IMR-90 (cell line): ENCODE data around the gene BPNT1. TPM values are rescaled to one million over a fixed set of nuclear protein-coding genes. Genes with fewer than 3 reads are reported as not detected.

ENCODE experiments used
- ATAC-seq: fragments of 200-7000 bp; cut with Tn5 transposase; 2 replicates; pipeline ENCODE4 v1.9.1; 2020; ENCODE audit warnings: low read depth, mild to moderate bottlenecking, moderate library complexity
- BruUV-seq: library from RNA; stranded (reverse); fragments of 400-500 nt; replicated peaks from 2 replicates; lab custom pipeline; 2021; lab: Mats Ljungman, UMichigan
- CTCF ChIA-PET: fragments of 300-600 bp; formaldehyde crosslinking; extraction: SDS; loops from one replicate; lab custom pipeline; 2021; ENCODE audit warnings: antibody characterized with exemption; lab: Yijun Ruan, JAX
- POLR2A ChIA-PET: fragments of 300-600 bp; sonication (Branson Sonifier 250); formaldehyde crosslinking; loops from one replicate; lab custom pipeline; 2022; ENCODE audit warnings: antibody characterized with exemption; ENCODE audit not compliant: unreplicated experiment; lab: Charles Lee
- DNase-seq: peaks from one replicate; pipeline ENCODE4 v3.0.0; 2013
- H2AFZ ChIP-seq: replicated peaks from 2 replicates; pipeline ENCODE3; 2013; ENCODE audit warnings: low read length, mild to moderate bottlenecking; ENCODE audit not compliant: poor library complexity
- H2AK5ac ChIP-seq: 2 replicates; pipeline ENCODE4 v1.6.1; 2013; ENCODE audit warnings: low read depth, low read length, inconsistent platforms
- H2AK9ac ChIP-seq: replicated peaks from 2 replicates; pipeline ENCODE3; 2013; ENCODE audit warnings: mild to moderate bottlenecking, low read depth, low read length, moderate library complexity; ENCODE audit not compliant: poor library complexity
- H2BK120ac ChIP-seq: 2 replicates; pipeline ENCODE4 v1.6.1; 2013; ENCODE audit warnings: low read depth, low read length, inconsistent platforms
- H2BK15ac ChIP-seq: 3 replicates; pipeline ENCODE4 v1.6.1; 2013; ENCODE audit warnings: low read depth, low read length, inconsistent platforms
- H2BK20ac ChIP-seq: 2 replicates; pipeline ENCODE4 v1.6.1; 2013; ENCODE audit warnings: low read depth, mild to moderate bottlenecking, inconsistent platforms, low read length, moderate library complexity
- H2BK5ac ChIP-seq: 2 replicates; pipeline ENCODE4 v1.6.1; 2013; ENCODE audit warnings: mild to moderate bottlenecking, low read depth, low read length, inconsistent platforms; ENCODE audit not compliant: poor library complexity, severe bottlenecking
- H3K14ac ChIP-seq: replicated peaks from 2 replicates; pipeline ENCODE4 v1.6.1; 2013; ENCODE audit warnings: low read depth, low read length, inconsistent platforms
- H3K18ac ChIP-seq: 2 replicates; pipeline ENCODE4 v1.6.1; 2013; ENCODE audit warnings: low read depth, low read length, control low read depth
- H3K23ac ChIP-seq: 2 replicates; pipeline ENCODE4 v1.6.1; 2013; ENCODE audit warnings: low read depth, low read length, inconsistent platforms
- H3K27ac ChIP-seq: 2 replicates; pipeline ENCODE4 v1.5.1; 2013; ENCODE audit warnings: mild to moderate bottlenecking, control low read depth, low read length; ENCODE audit not compliant: insufficient read depth
- H3K27me3 ChIP-seq: 2 replicates; pipeline ENCODE4 v1.6.1; 2013; ENCODE audit warnings: low read length; ENCODE audit not compliant: control insufficient read depth, insufficient read depth
- H3K36me3 ChIP-seq: 2 replicates; pipeline ENCODE4 v1.6.1; 2013; ENCODE audit warnings: low read length, mixed read lengths; ENCODE audit not compliant: control insufficient read depth, insufficient read depth
- H3K4ac ChIP-seq: 2 replicates; pipeline ENCODE4 v1.6.1; 2013; ENCODE audit warnings: low read depth, low read length, inconsistent platforms
- H3K4me1 ChIP-seq: 2 replicates; pipeline ENCODE4 v1.6.1; 2013; ENCODE audit warnings: low read length, mixed read lengths; ENCODE audit not compliant: control insufficient read depth, insufficient read depth
- H3K4me2 ChIP-seq: 2 replicates; pipeline ENCODE4 v1.6.1; 2013; ENCODE audit warnings: low read depth, mild to moderate bottlenecking, control low read depth, low read length, moderate library complexity
- H3K4me3 ChIP-seq: 2 replicates; pipeline ENCODE4 v1.5.1; 2013; ENCODE audit warnings: low read depth, mild to moderate bottlenecking, control low read depth, low read length, moderate library complexity; ENCODE audit not compliant: insufficient read depth
- H3K56ac ChIP-seq: 2 replicates; pipeline ENCODE4 v1.6.1; 2013; ENCODE audit warnings: low read length, inconsistent platforms; ENCODE audit not compliant: insufficient read depth; ENCODE audit errors: extremely low read depth
- H3K79me1 ChIP-seq, 2 experiments: 2 replicates each; pipeline ENCODE4 v1.6.1; 2013; ENCODE audit warnings: low read length in 2 of 2, inconsistent platforms in 1 of 2, low read depth in 1 of 2
- H3K9ac ChIP-seq: 2 replicates; pipeline ENCODE4 v1.6.1; 2013; ENCODE audit warnings: low read depth, low read length, control low read depth
- H3K9me1 ChIP-seq: 2 replicates; pipeline ENCODE4 v1.6.1; 2013; ENCODE audit warnings: low read length, inconsistent platforms; ENCODE audit not compliant: insufficient read depth
- H3K9me3 ChIP-seq: 2 replicates; pipeline ENCODE4 v1.6.1; 2013; ENCODE audit warnings: low read length; ENCODE audit not compliant: control insufficient read depth, insufficient read depth
- H4K20me1 ChIP-seq: 2 replicates; pipeline ENCODE4 v1.6.1; 2013; ENCODE audit warnings: low read length, inconsistent platforms; ENCODE audit not compliant: insufficient read depth
- H4K5ac ChIP-seq: 2 replicates; pipeline ENCODE4 v1.6.1; 2013; ENCODE audit warnings: mild to moderate bottlenecking, low read depth, low read length, control low read depth
- H4K8ac ChIP-seq, 2 experiments: 2 replicates each; pipeline ENCODE4 v1.6.1; 2013; ENCODE audit warnings: low read depth in 2 of 2, low read length in 2 of 2, control low read depth in 1 of 2, inconsistent platforms in 1 of 2
- H4K91ac ChIP-seq: 2 replicates; pipeline ENCODE4 v1.6.1; 2013; ENCODE audit warnings: low read depth, low read length, inconsistent platforms; ENCODE audit not compliant: insufficient read depth
- BHLHE40 ChIP-seq: fragments of 150-350 bp; IDR thresholded peaks from 2 replicates; pipeline ENCODE4 v1.6.1; 2016; ENCODE audit warnings: mild to moderate bottlenecking, low read depth, low read length
- CEBPB ChIP-seq: IDR thresholded peaks from 2 replicates; pipeline ENCODE4 v1.6.1; 2012; ENCODE audit warnings: low read depth, low read length, improper control_type of control experiment
- CHD1 ChIP-seq: IDR thresholded peaks from 2 replicates; pipeline ENCODE4 v1.6.1; 2012; ENCODE audit warnings: low read depth, low read length, improper control_type of control experiment
- CTCF ChIP-seq: conservative IDR thresholded peaks from 2 replicates; pipeline ENCODE4 v1.5.1; 2012; ENCODE audit warnings: mild to moderate bottlenecking, low read depth, low read length, improper control_type of control experiment
- ELK1 ChIP-seq: fragments of 150-350 bp; IDR thresholded peaks from 2 replicates; pipeline ENCODE4 v1.6.1; 2016; ENCODE audit warnings: low read depth, mild to moderate bottlenecking, low read length, moderate library complexity, borderline replicate concordance
- FOS ChIP-seq: fragments of 150-350 bp; IDR thresholded peaks from 2 replicates; pipeline ENCODE4 v1.6.1; 2016; ENCODE audit warnings: low read depth, low read length
- MAZ ChIP-seq: IDR thresholded peaks from 2 replicates; pipeline ENCODE4 v1.6.1; 2012; ENCODE audit warnings: low read depth, mild to moderate bottlenecking, low read length, improper control_type of control experiment, moderate library complexity, borderline replicate concordance
- MXI1 ChIP-seq: IDR thresholded peaks from 2 replicates; pipeline ENCODE4 v1.6.1; 2012; ENCODE audit warnings: low read depth, mild to moderate bottlenecking, low read length, moderate library complexity, borderline replicate concordance
- NFE2L2 ChIP-seq: fragments of 150-350 bp; IDR thresholded peaks from 2 replicates; pipeline ENCODE4 v1.6.1; 2016; ENCODE audit warnings: low read depth, mild to moderate bottlenecking, low read length
- POLR2A ChIP-seq: IDR thresholded peaks from 2 replicates; pipeline ENCODE4 v1.6.1; 2012; ENCODE audit warnings: mild to moderate bottlenecking, low read depth, low read length
- RAD21 ChIP-seq: IDR thresholded peaks from 2 replicates; pipeline ENCODE4 v1.6.1; 2012; ENCODE audit warnings: low read length, improper control_type of control experiment
- RCOR1 ChIP-seq: IDR thresholded peaks from 2 replicates; pipeline ENCODE4 v1.6.1; 2012; ENCODE audit warnings: mild to moderate bottlenecking, low read length, improper control_type of control experiment; ENCODE audit not compliant: insufficient replicate concordance
- RFX5 ChIP-seq: IDR thresholded peaks from 2 replicates; pipeline ENCODE4 v1.8.0; 2012; ENCODE audit warnings: low read depth, mild to moderate bottlenecking, low read length, moderate library complexity
- SMC3 ChIP-seq: fragments of 150-350 bp; IDR thresholded peaks from 2 replicates; pipeline ENCODE4 v1.6.1; 2016; ENCODE audit warnings: low read depth, mild to moderate bottlenecking, antibody characterized with exemption, low read length, moderate library complexity
- WGBS, 2 experiments: methylation state at CpG; one replicate each; pipeline versions ENCODE4 v1.1.5 to v1.1.7; 2013; ENCODE audit warnings: missing lambda C conversion rate in 2 of 2; ENCODE audit not compliant: insufficient read length in 1 of 2; ENCODE audit errors: extremely low coverage in 2 of 2; 5-methylcytosine and 5-hydroxymethylcytosine counted together
- dilution Hi-C: fragments of 300-500 bp; cut with HindIII; formaldehyde crosslinking; loops from one replicate; pipeline ENCODE4 v1.14.3; 2018; ENCODE audit warnings: low sequenced_read_pairs; ENCODE audit not compliant: unreplicated experiment
- in situ Hi-C: fragments of 300-500 bp; cut with MboI; formaldehyde crosslinking; loops from 3 replicates; pipeline ENCODE4 v1.14.3; 2019; ENCODE audit warnings: low sequenced_read_pairs, inconsistent platforms, mixed read lengths
- intact Hi-C: fragments of 100-400 bp; cut with micrococcal nuclease; formaldehyde crosslinking; loops from 2 replicates; pipeline ENCODE4 v1.10.0; 2022
- polyA plus RNA-seq, 3 experiments: library from polyadenylated mRNA; depleted of rRNA; stranded (reverse); fragments of >200 nt; gene quantifications; 2 replicates each; pipeline ENCODE4 v1.2.3, GENCODE V29; 2012; ENCODE audit warnings: low replicate concordance in 1 of 3
- total RNA-seq: library from RNA; depleted of rRNA; stranded (reverse); fragments of >200 nt; gene quantifications from 2 replicates; pipeline ENCODE4 v1.2.3, GENCODE V29; 2012

The BPNT1 gene
- total and polyA plus RNA-seq, 2 of the 4 experiments (the other 2 are of a cell fraction) = 31.7 to 38.2 TPM

- TF ChIP-seq RAD21 = no peak
Observed at GRCh38 chr1:220137019-220137786, 47.6 kb upstream of the BPNT1 start (continued).

- ATAC-seq (no peak), DNase-seq (no peak)
- no peak overlapping the region for H2BK120ac ChIP-seq
- H4K8ac ChIP-seq = no peak overlapping the region
- intact Hi-C loops = no loop called here
- no peaks in the 10 kb centered on the region for H3K4me1 ChIP-seq
- no TSS peak for BruUV-seq
- no peak overlapping the region for H3K23ac ChIP-seq
- H3K4me2 ChIP-seq = no peak overlapping the region
- in situ Hi-C loops = no loop called here
- H4K20me1 ChIP-seq = no peaks in the 10 kb centered on the region
- H3K27me3 ChIP-seq = no peaks in the 10 kb centered on the region
- no peak overlapping the region for H4K5ac ChIP-seq
- H2BK20ac ChIP-seq = no peak overlapping the region
- H3K9me1 ChIP-seq = no peaks in the 10 kb centered on the region; the same call in 1 of the 2 replicates
- no peak overlapping the region for H3K4ac ChIP-seq
- H3K36me3 ChIP-seq = peaks cover 31% of the 10 kb centered on the region
- ChIA-PET POLR2A (no interaction called here), CTCF (no interaction called here)
- H2AK5ac ChIP-seq = no peak overlapping the region
- no CpG with 5 or more reads among the region's 2 CpGs for WGBS, 2 experiments
- H3K9ac ChIP-seq = no peak overlapping the region
- no peaks in the 10 kb centered on the region for H3K79me1 ChIP-seq
- H2AK9ac ChIP-seq = no peak overlapping the region
- no peak overlapping the region for H3K27ac ChIP-seq
- H2BK5ac ChIP-seq = no peak overlapping the region
- no peak overlapping the region for H2BK15ac ChIP-seq
- H4K91ac ChIP-seq = no peak overlapping the region
- H3K56ac ChIP-seq = no peak overlapping the region
- H2AFZ ChIP-seq = no peak overlapping the region
- no peak overlapping the region for H3K14ac ChIP-seq
- dilution Hi-C loops = no loop called here
- H3K9me3 ChIP-seq = no peaks in the 10 kb centered on the region
- H3K18ac ChIP-seq = no peak overlapping the region
- H3K4me3 ChIP-seq = no peak overlapping the region
- TF ChIP-seq MAZ = no peak
- no peak for TF ChIP-seq MXI1
- no peak for TF ChIP-seq POLR2A
- no peak for TF ChIP-seq RFX5
- TF ChIP-seq RAD21 = no peak
- no peak for TF ChIP-seq CTCF
- no peak for TF ChIP-seq ELK1
- TF ChIP-seq FOS = no peak
- no peak for TF ChIP-seq SMC3
- TF ChIP-seq BHLHE40 = no peak
- no peak for TF ChIP-seq CHD1
- TF ChIP-seq RCOR1 = no peak
- no peak for TF ChIP-seq CEBPB
- TF ChIP-seq NFE2L2 = no peak
Observed at GRCh38 chr1:220135755-220136154, 46.2 kb upstream of the BPNT1 start.
